PC-9 (cell line): ENCODE results near the gene PNMA6F. TPM values are rescaled to one million over a fixed set of nuclear protein-coding genes. Genes with fewer than 3 reads are reported as not detected.

ENCODE experiments used
- BruUV-seq: library from RNA; stranded (reverse); fragments of 400-500 nt; replicated peaks from 2 replicates; lab custom pipeline; 2021; lab: Mats Ljungman, UMichigan
- CTCF ChIA-PET: fragments of 300-600 bp; sonication (Branson Sonifier 250); formaldehyde crosslinking; loops from one replicate; lab custom pipeline; 2022; ENCODE audit warnings: antibody characterized with exemption; lab: Charles Lee
- POLR2A ChIA-PET: fragments of 300-600 bp; sonication (Branson Sonifier 250); formaldehyde crosslinking; loops from one replicate; lab custom pipeline; 2022; ENCODE audit warnings: antibody characterized with exemption; ENCODE audit not compliant: unreplicated experiment; lab: Charles Lee
- DNase-seq, 2 experiments: peaks; one replicate each; pipeline versions ENCODE4 v3.0.0 to v3.0.0-alpha.2; 2015 to 2022; ENCODE audit warnings: mixed read lengths in 1 of 2
- H2AFZ ChIP-seq: fragments of 200-600 bp; sonication (generic); 2 replicates; pipeline ENCODE4 v1.8.1; 2017; ENCODE audit warnings: antibody characterized with exemption
- H3F3A ChIP-seq: fragments of 200-600 bp; sonication (generic); 2 replicates; pipeline ENCODE4 v1.8.1; 2017; ENCODE audit warnings: antibody characterized with exemption, mild to moderate bottlenecking, low read depth; ENCODE audit not compliant: insufficient read depth
- H3K27ac ChIP-seq: fragments of 200-600 bp; sonication (generic); 2 replicates; pipeline ENCODE4 v1.6.1; 2016; ENCODE audit warnings: mixed run types
- H3K27me3 ChIP-seq: fragments of 200-600 bp; sonication (generic); 2 replicates; pipeline ENCODE4 v1.6.1; 2016; ENCODE audit warnings: low read depth, mixed run types; ENCODE audit not compliant: insufficient read depth
- H3K36me3 ChIP-seq: fragments of 200-600 bp; sonication (generic); 2 replicates; pipeline ENCODE4 v1.6.1; 2016; ENCODE audit warnings: low read depth, mixed run types
- H3K4me1 ChIP-seq: fragments of 200-600 bp; sonication (generic); replicated peaks from 2 replicates; pipeline ENCODE4 v1.6.1; 2016; ENCODE audit warnings: mixed run types; ENCODE audit not compliant: insufficient read depth
- H3K4me2 ChIP-seq: fragments of 200-600 bp; sonication (generic); 2 replicates; pipeline ENCODE4 v1.6.1; 2017; ENCODE audit warnings: mixed run types
- H3K4me3 ChIP-seq: fragments of 200-600 bp; sonication (generic); 2 replicates; pipeline ENCODE4 v1.6.1; 2016; ENCODE audit warnings: mixed run types
- H3K79me2 ChIP-seq: fragments of 200-600 bp; sonication (generic); 2 replicates; pipeline ENCODE4 v1.6.1; 2017; ENCODE audit warnings: low read depth, mixed run types
- H3K9me2 ChIP-seq: fragments of 200-600 bp; sonication (generic); 2 replicates; pipeline ENCODE4 v1.8.1; 2017; ENCODE audit warnings: mild to moderate bottlenecking; ENCODE audit not compliant: insufficient read depth
- H3K9me3 ChIP-seq: fragments of 200-600 bp; sonication (generic); 2 replicates; pipeline ENCODE4 v1.8.1; 2016; ENCODE audit warnings: low read depth; ENCODE audit not compliant: insufficient read depth
- H4K20me1 ChIP-seq: fragments of 200-600 bp; sonication (generic); 2 replicates; pipeline ENCODE4 v1.8.1; 2017; ENCODE audit not compliant: insufficient read depth
- CTCF ChIP-seq: fragments of 200-600 bp; sonication (generic); conservative IDR thresholded peaks from 2 replicates; pipeline ENCODE4 v1.6.1; 2017; ENCODE audit warnings: mixed run types, antibody characterized with exemption, mild to moderate bottlenecking, moderate library complexity
- EZH2 ChIP-seq: fragments of 200-600 bp; sonication (generic); IDR thresholded peaks from 2 replicates; pipeline ENCODE4 v1.8.0; 2017; ENCODE audit warnings: antibody characterized with exemption, low read depth
- intact Hi-C: fragments of 100-400 bp; cut with micrococcal nuclease; formaldehyde crosslinking; loops from one replicate; pipeline ENCODE4 v1.10.0; 2022; ENCODE audit not compliant: unreplicated experiment
- total RNA-seq: library from RNA; stranded (reverse); gene quantifications from 2 replicates; pipeline ENCODE4 v1.2.3, GENCODE V29; 2021

PNMA6F gene
- total RNA-seq, 1 experiment from 2014 or later: not detected

- Histone ChIP-seq H3K36me3 (no peaks in the 10 kb centered on the region), H3K4me3 (no peak overlapping the region), H2AFZ (no peak overlapping the region), H3K9me2 (no peaks in the 10 kb centered on the region), H3K27ac (no peak overlapping the region), H3K79me2 (no peaks in the 10 kb centered on the region), H3F3A (no peaks in the 10 kb centered on the region), H3K4me1 (no peaks in the 10 kb centered on the region), H3K4me2 (no peak overlapping the region), H3K27me3 (peaks cover 37% of the 10 kb centered on the region), H3K9me3 (no peaks in the 10 kb centered on the region), H4K20me1 (no peaks in the 10 kb centered on the region)
- DNase-seq: peak in 1 of 2 experiments; percentile 44
- TF ChIP-seq EZH2 (no peak), CTCF (no peak)
- intact Hi-C loops: no loop called here
- POLR2A ChIA-PET: no interaction called here
- CTCF ChIA-PET: no interaction called here
- BruUV-seq: no TSS peak
Measured at GRCh38 chrX:153305972-153306371, 15.6 kb downstream of the PNMA6F start.

GRCh38 chrX:153304988-153305736 is 16.4 kb downstream of the PNMA6F start:
- no peak overlapping the region for H2AFZ ChIP-seq
- peaks cover 37% of the 10 kb centered on the region for H3K27me3 ChIP-seq
- H3K4me1 ChIP-seq: no peaks in the 10 kb centered on the region
- ChIA-PET CTCF (no interaction called here), POLR2A (interaction anchor here (0.6 kb wide), 1 partner anchor 30 kb away, joined by 3 read pairs; no protein-coding TSS in a partner anchor)
- no peaks in the 10 kb centered on the region for H4K20me1 ChIP-seq
- intact Hi-C loops: no loop called here
- no peak overlapping the region for H3K4me2 ChIP-seq
- no TSS peak for BruUV-seq
- DNase-seq: no peak
- H3K79me2 ChIP-seq: no peaks in the 10 kb centered on the region
- no peaks in the 10 kb centered on the region for H3K9me3 ChIP-seq
- H3K9me2 ChIP-seq: no peaks in the 10 kb centered on the region
- no peak overlapping the region for H3K27ac ChIP-seq
- no peaks in the 10 kb centered on the region for H3K36me3 ChIP-seq
- TF ChIP-seq EZH2 (no peak), CTCF (no peak)
- no peak overlapping the region for H3K4me3 ChIP-seq
- no peaks in the 10 kb centered on the region for H3F3A ChIP-seq

GRCh38 chrX:153303276-153304262 is 18.0 kb downstream of the PNMA6F start:
- H3K4me1 ChIP-seq: no peaks in the 10 kb centered on the region
- intact Hi-C loops: no loop called here
- H3K9me2 ChIP-seq: no peaks in the 10 kb centered on the region
- H3K79me2 ChIP-seq: no peaks in the 10 kb centered on the region
- no peak for TF ChIP-seq EZH2
- no peak for TF ChIP-seq CTCF
- no peaks in the 10 kb centered on the region for H4K20me1 ChIP-seq
- H3K4me2 ChIP-seq: no peak overlapping the region
- no peak overlapping the region for H2AFZ ChIP-seq
- no peak overlapping the region for H3K4me3 ChIP-seq
- H3K9me3 ChIP-seq: no peaks in the 10 kb centered on the region
- H3K27ac ChIP-seq: no peak overlapping the region
- H3F3A ChIP-seq: no peaks in the 10 kb centered on the region
- ChIA-PET POLR2A (no interaction called here), CTCF (no interaction called here)
- H3K36me3 ChIP-seq: no peaks in the 10 kb centered on the region
- peaks cover 39% of the 10 kb centered on the region for H3K27me3 ChIP-seq
- BruUV-seq: no TSS peak
- no peak for DNase-seq
